Left ventricle myocardium inferior (tissue), 1 donor: ENCODE measurements around the gene P2RX4. TPM values are rescaled to one million over a fixed set of nuclear protein-coding genes. Genes with fewer than 3 reads are reported as not detected.

Experiments used
- DNase-seq: peaks from one replicate; pipeline ENCODE4 v3.0.0-alpha.2; 2020
- H3K27ac ChIP-seq: fragments of 200-600 bp; replicated peaks from 2 replicates; pipeline ENCODE4 v1.8.0; 2021
- H3K27me3 ChIP-seq: fragments of 200-600 bp; 2 replicates; pipeline ENCODE4 v1.8.0; 2021; ENCODE audit warnings: low read depth
- H3K36me3 ChIP-seq: fragments of 200-600 bp; 2 replicates; pipeline ENCODE4 v1.8.0; 2021
- H3K4me1 ChIP-seq: fragments of 200-600 bp; 2 replicates; pipeline ENCODE4 v1.8.0; 2021
- H3K4me3 ChIP-seq: fragments of 200-600 bp; 2 replicates; pipeline ENCODE4 v1.8.0; 2021; ENCODE audit warnings: mild to moderate bottlenecking, moderate library complexity
- H3K9me3 ChIP-seq: fragments of 200-600 bp; replicated peaks from 2 replicates; pipeline ENCODE4 v1.8.0; 2021
- CTCF ChIP-seq: fragments of 200-600 bp; IDR thresholded peaks from 2 replicates; pipeline ENCODE4 v1.8.0; 2021; ENCODE audit warnings: antibody characterized with exemption, mild to moderate bottlenecking, borderline replicate concordance
- intact Hi-C: fragments of 100-400 bp; cut with micrococcal nuclease; formaldehyde crosslinking; loops from one replicate; pipeline ENCODE4 v1.11.0; 2022
- total RNA-seq: library from RNA; stranded (reverse); fragmentation: NEBNext Ultra II Directional; extraction: Animal tissue kit (Norgen Biotek cat#: 25700); gene quantifications from one replicate; pipeline ENCODE4 v1.2.1, GENCODE V29; 2021
- donor health status: DM: no; HTN: yes; CAD: no; lungs with severe emphysema.

The P2RX4 gene
- total RNA-seq, 1 donor from 2014 or later: 4.7 TPM

- no peak for DNase-seq
- Histone ChIP-seq H3K4me3 (no peak overlapping the region), H3K4me1 (peaks cover 8% of the 10 kb centered on the region), H3K36me3 (peaks cover 28% of the 10 kb centered on the region), H3K27me3 (no peaks in the 10 kb centered on the region), H3K27ac (no peak overlapping the region), H3K9me3 (no peaks in the 10 kb centered on the region)
- TF ChIP-seq CTCF: peak; percentile 10
- intact Hi-C loops: no loop called here
Measured at GRCh38 chr12:121230538-121230907, 20.6 kb downstream of the P2RX4 start.

- TF ChIP-seq CTCF: no peak
- no peak for DNase-seq
- H3K27me3 ChIP-seq: no peaks in the 10 kb centered on the region
- peaks cover 8% of the 10 kb centered on the region for H3K4me1 ChIP-seq
- intact Hi-C loops: no loop called here
- H3K9me3 ChIP-seq: no peaks in the 10 kb centered on the region
- peaks cover 35% of the 10 kb centered on the region for H3K36me3 ChIP-seq
- H3K4me3 ChIP-seq: no peak overlapping the region
- no peak overlapping the region for H3K27ac ChIP-seq
Measured at GRCh38 chr12:121232163-121232562, 22.2 kb downstream of the P2RX4 start.

GRCh38 chr12:121232977-121233627 lies 23.2 kb downstream of the P2RX4 start:
- no peak for TF ChIP-seq CTCF
- Histone ChIP-seq H3K4me1 (peaks cover 8% of the 10 kb centered on the region), H3K27ac (no peak overlapping the region), H3K27me3 (no peaks in the 10 kb centered on the region), H3K36me3 (peaks cover 43% of the 10 kb centered on the region), H3K4me3 (no peak overlapping the region), H3K9me3 (no peaks in the 10 kb centered on the region)
- DNase-seq: no peak
- intact Hi-C loops: no loop called here

- peaks cover 43% of the 10 kb centered on the region for H3K36me3 ChIP-seq
- no peak for TF ChIP-seq CTCF
- no peaks in the 10 kb centered on the region for H3K9me3 ChIP-seq
- peaks cover 8% of the 10 kb centered on the region for H3K4me1 ChIP-seq
- H3K27ac ChIP-seq: no peak overlapping the region
- H3K27me3 ChIP-seq: no peaks in the 10 kb centered on the region
- no peak for DNase-seq
- H3K4me3 ChIP-seq: no peak overlapping the region
- intact Hi-C loops: no loop called here
Measured at GRCh38 chr12:121233628-121234020, 23.7 kb downstream of the P2RX4 start.

- Histone ChIP-seq H3K9me3 (no peaks in the 10 kb centered on the region), H3K36me3 (peaks cover 40% of the 10 kb centered on the region), H3K4me3 (no peak overlapping the region), H3K27ac (no peak overlapping the region), H3K27me3 (no peaks in the 10 kb centered on the region), H3K4me1 (peaks cover 17% of the 10 kb centered on the region)
- DNase-seq: no peak
- no peak for TF ChIP-seq CTCF
- intact Hi-C loops: no loop called here
Measured at GRCh38 chr12:121236776-121237175, 26.8 kb downstream of the P2RX4 start.
